ENCODE data around the gene CDK18. TPM values are rescaled to one million over a fixed set of nuclear protein-coding genes. Genes with fewer than 3 reads are reported as not detected.

The CDK18 gene
- total and polyA plus RNA-seq, 5 experiments from 2014 or later, result 0.32 to 6.1 (median 1.3) TPM

DNA sequence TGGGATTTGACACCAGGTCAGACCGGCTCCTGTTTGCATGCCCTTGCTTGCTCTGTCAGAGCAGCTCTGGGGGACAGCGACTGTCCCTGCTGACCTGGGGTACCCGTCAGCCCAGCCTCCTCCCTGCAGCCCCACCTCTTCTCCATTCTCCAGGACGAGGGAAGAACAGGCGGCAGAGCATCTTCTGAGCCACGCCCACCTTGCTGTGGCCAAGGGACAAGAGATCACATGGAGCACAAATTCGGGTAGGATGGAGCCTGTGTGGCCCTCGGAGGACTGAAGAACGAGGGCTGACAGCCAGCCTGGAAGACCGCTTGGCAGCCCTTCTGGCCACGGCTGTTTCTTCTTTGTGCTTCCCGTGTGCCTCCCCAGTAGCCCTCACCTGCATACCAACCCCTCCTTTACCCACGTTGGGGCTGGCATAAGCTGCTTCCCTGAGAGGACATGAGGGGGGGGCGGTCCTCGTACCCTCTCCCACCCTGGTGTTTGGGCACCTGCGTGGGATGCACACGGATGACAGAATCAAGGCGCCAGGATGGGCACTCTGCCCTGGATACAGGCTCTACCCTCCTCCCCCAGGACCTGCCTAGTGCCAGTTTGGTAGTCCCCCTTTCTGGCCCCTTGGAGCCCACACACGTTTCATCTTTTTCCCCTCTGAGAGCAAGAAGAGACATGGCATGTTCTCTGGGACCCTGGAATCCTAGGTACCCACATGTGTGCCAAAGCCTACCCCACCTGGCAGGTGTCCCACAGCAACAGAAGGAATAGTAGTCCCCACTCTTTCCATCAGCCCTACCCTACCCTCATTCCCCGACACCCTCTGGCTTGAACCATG lies 26.9 kb downstream of the CDK18 start:
- H3K27me3 Mint-ChIP-seq, result peaks cover 0 to 9% (median 2%) of the 10 kb centered on the region in 5 donors
- H3K27ac Mint-ChIP-seq, result peak overlapping the region in 2 of 10 donors; percentile 10 to 63
- H3K36me3 Mint-ChIP-seq, result no peaks in the 10 kb centered on the region
- H3K4me3 Mint-ChIP-seq, result no peak overlapping the region
- POLR2A ChIA-PET, result interaction anchor here (0.6 kb wide), 1 partner anchor 63 kb away, joined by 3 read pairs; no protein-coding TSS in a partner anchor
- H3K9me3 Mint-ChIP-seq, result no peaks in the 10 kb centered on the region
- peaks cover 0 to 9% (median 7%) of the 10 kb centered on the region in 4 donors for H3K4me1 Mint-ChIP-seq
- no peak for ATAC-seq
- DNase-seq, result no peak

DNA sequence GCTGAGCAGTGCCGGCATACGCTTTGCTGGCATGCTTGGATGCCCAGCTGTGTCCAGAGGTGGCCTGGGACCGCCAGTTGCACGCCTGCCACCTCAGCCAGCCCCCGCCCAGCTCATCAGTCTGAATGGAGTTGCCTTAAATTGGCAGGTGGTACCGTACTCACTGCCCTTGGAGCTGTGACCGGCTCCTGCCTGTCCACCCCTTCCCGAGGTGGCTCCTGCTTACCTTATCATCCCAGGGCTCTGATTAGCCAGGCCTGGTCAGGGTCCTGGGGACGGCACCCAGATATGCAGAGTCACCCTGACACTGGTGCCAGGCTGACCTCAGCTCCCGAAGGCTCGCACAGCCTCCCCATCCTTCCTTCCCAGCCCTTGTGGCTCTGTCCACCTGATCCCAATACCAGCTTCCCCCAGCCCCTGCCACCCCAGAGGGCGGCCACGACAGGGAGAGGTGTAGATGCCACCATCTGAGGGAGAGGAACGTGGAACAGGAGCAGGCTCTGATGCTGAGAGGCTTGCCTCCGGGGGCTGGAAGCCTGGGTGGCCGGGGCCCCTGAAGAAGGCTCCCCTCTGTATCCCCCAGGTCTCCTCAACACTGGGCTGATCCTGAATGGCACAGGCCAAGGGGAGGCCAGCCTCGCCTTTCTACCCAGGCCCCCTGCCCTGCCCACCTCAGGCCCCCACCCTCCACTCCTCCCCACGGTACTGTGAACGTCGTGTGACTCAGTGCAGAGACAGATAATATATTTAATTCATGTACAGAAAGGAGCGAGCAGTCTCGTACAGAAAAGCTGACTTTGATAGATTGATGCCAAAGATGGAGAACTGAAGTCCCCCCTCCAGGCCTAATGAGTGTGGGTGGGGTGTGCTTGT lies 27.8 kb downstream of the CDK18 start:
- H3K4me1 Mint-ChIP-seq, result peaks cover 1 to 16% (median 13%) of the 10 kb centered on the region in 4 donors
- H3K36me3 Mint-ChIP-seq, result no peaks in the 10 kb centered on the region
- H3K27me3 Mint-ChIP-seq, result peaks cover 0 to 17% (median 6%) of the 10 kb centered on the region in 5 donors
- peak overlapping the region in 1 of 10 donors; percentile 63 for H3K27ac Mint-ChIP-seq
- ATAC-seq, result no peak
- no peaks in the 10 kb centered on the region for H3K9me3 Mint-ChIP-seq
- DNase-seq, result no peak
- POLR2A ChIA-PET, result no interaction called here
- no peak overlapping the region for H3K4me3 Mint-ChIP-seq

DNA sequence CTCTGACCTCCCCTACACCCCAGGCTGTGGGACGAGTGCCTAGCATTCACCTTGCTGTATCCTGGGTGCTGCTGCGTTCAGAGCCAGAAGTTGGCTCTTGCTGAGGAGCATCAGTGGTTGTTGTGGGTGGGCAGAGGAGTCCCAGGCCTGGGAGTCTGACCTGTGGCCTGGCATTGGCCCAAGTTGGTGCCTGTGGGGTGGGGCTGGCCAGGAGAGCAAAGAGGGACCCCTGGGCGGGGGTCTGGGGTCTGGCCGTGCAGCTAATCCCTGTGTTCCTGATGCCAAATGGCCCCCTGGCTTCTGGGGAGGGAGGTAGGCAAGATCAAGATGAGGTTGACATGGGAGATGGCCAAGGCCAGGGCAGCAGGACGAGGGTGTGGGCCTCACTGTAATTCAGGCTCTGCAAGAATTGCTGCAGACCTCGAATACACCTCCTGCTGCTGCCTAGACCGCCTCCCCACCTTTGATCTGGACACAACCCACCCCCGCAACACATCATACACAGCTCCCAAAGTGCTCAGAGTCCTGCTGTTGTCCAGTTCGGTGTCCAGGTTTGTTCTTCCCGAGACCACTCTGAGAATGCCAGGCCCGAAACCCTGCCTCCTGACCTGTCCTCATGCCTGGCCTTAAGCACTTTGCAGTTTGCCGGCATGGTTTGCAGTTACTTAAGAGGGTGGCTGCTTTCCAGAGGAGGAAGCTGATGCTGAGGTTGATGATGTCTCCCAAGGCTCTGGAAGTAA lies 28.7 kb downstream of the CDK18 start:
- POLR2A ChIA-PET, result interaction anchor here (1.6 kb wide), 1 partner anchor 99 kb away, joined by 4 read pairs; the partner anchor contains the start of gene ELK4
- Mint-ChIP-seq H3K36me3 (no peaks in the 10 kb centered on the region), H3K27me3 (peaks cover 0 to 21% (median 6%) of the 10 kb centered on the region in 5 donors), H3K4me1 (peaks cover 2 to 16% (median 14%) of the 10 kb centered on the region in 4 donors), H3K27ac (peak overlapping the region in 3 of 10 donors; percentile 35 to 79 (median 51)), H3K9me3 (no peaks in the 10 kb centered on the region), H3K4me3 (no peak overlapping the region)
- DNase-seq, result no peak
- ATAC-seq, result no peak

DNA sequence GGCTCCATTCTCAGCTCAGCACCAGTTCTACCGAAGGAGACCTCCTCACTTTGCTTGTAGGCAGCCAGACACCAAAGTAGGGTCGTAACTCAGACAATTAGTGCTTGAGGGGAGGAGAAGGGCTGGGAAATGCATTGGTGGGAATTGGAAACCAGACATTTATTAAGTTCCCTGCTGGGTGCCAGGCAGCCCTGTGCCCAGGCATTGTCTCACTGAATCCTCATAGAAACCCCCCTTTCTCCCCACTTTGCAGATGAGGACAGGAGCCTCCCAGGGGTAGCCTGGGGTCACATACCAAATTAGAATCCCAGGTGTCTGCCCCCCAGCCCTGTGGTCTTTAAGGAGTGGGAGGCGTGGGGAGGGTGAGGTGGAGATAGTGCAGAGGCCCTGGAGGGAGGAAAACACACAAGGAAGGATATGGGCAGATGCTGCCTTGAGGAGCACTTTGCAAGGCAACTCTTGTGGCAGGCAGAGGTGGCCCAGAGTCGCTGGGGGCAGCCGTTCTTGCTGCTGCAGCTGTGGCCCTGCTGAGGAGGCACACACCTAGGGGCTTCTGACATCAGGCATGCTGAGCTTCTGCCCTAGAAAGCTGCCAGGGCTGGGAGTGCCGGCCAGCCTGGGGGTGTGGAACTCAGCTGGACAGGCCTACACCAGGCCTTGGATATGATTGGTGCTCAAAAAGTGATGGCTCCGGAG lies 29.4 kb downstream of the CDK18 start:
- Mint-ChIP-seq H3K4me3 (no peak overlapping the region), H3K36me3 (no peaks in the 10 kb centered on the region), H3K4me1 (peaks cover 2 to 16% (median 13%) of the 10 kb centered on the region in 4 donors), H3K27ac (peak overlapping the region in 2 of 10 donors; percentile 35 to 51), H3K9me3 (no peaks in the 10 kb centered on the region), H3K27me3 (peaks cover 0 to 21% (median 6%) of the 10 kb centered on the region in 5 donors)
- DNase-seq (no peak), ATAC-seq (no peak)
- POLR2A ChIA-PET, result interaction anchor here (1.6 kb wide), 1 partner anchor 98 kb away, joined by 4 read pairs; the partner anchor contains the start of gene ELK4

DNA sequence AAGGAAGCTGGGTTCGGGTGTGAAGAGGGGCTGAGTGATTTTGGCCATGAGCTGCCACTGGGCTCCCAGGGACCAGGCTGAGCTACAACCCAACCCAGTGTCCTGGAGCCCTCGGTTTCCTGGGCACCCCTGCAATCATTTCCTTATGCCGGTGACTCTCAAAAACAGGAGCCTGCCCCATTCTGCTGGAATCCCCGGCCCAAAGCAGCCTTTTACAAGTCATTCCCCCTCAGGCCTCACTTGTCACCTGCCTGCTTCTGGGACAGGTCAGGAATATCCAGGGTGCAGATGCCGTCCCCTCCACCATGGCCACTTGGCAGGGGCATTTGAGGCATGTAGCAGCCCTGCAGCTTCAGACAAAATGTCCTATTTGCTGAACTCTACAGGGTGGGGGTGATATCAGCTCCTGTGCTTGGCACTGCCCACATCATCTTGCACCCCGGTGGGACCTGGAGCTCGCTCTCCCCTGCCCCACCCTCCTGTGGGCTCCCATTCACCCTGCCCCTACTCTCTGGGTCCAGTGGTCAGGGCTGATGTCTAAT lies 30.0 kb downstream of the CDK18 start:
- H3K4me1 Mint-ChIP-seq, result peaks cover 2 to 10% (median 9%) of the 10 kb centered on the region in 4 donors
- no peak for DNase-seq
- no peak for ATAC-seq
- POLR2A ChIA-PET, result interaction anchor here (1.6 kb wide), 1 partner anchor 98 kb away, joined by 4 read pairs; the partner anchor contains the start of gene ELK4
- H3K4me3 Mint-ChIP-seq, result no peak overlapping the region
- H3K27me3 Mint-ChIP-seq, result peaks cover 0 to 24% (median 6%) of the 10 kb centered on the region in 5 donors
- no peaks in the 10 kb centered on the region for H3K9me3 Mint-ChIP-seq
- no peak overlapping the region for H3K27ac Mint-ChIP-seq
- H3K36me3 Mint-ChIP-seq, result no peaks in the 10 kb centered on the region

DNA sequence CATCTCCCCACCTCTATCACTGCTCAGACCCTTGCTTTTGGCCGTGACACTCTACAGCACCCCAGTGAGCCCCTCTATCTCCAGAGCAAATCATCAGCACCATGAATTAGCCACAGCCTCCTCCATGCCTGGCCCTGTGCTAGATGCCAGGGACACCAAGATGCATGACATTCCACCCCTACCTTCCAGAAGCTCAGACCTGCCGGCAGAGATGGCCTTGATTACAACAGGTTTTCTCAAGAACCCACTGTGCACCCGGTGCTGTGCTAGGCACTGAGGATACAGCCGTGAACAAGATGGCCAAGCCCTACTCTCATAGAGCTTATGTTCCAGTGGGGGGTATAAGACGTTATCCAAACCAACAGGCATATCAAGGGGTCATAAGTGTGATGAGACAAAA lies 30.6 kb downstream of the CDK18 start:
- peaks cover 0 to 28% (median 6%) of the 10 kb centered on the region in 5 donors for H3K27me3 Mint-ChIP-seq
- H3K36me3 Mint-ChIP-seq, result no peaks in the 10 kb centered on the region
- no peak overlapping the region for H3K4me3 Mint-ChIP-seq
- peak overlapping the region in 1 of 10 donors; percentile 6 for H3K27ac Mint-ChIP-seq
- H3K9me3 Mint-ChIP-seq, result no peaks in the 10 kb centered on the region
- no peak for ATAC-seq
- DNase-seq, result no peak
- H3K4me1 Mint-ChIP-seq, result peaks cover 2 to 8% (median 6%) of the 10 kb centered on the region in 4 donors
- POLR2A ChIA-PET, result no interaction called here

DNA sequence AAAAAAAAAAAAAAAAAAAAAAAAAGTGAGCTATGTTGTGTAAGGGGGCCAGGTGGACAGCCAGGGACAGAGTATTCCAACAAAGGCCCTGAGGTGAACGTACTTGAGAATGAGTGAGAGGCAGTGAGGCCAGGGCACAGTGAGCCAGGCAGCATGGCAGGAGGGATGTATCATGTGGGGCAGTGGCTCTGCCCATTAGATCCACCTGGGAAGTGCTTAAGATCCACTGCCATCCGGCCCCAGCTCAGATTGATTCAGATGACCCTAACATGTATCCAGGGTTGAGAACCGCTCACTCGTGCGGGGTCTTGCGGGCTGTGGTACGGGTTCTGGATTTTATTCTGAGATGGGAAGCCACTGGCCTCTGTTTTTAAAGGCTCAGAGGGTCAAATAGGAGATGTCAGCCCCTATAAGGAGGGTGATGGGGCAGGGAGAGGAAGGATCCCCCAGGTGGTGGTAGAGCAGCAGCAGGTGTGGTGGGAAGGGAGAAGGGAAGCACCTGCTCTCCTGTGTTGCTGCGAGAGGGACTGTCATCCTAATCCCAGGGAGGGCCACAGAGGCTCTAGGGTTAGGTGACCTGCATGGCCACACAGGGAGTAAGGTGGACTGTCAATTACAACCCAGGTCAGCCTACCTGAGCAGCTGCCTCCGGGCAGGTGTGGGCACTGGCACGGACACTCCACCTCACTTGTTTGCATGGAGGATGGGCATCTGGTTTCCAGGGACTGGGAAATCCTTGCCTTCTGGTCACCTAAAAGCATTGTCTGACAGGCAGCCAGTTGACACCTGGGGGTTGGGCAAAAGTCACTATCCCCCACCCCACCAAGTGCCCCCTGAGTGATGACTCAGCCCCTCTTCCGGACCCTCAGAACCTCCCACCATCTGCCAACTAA lies 31.6 kb downstream of the CDK18 start:
- H3K36me3 Mint-ChIP-seq, result no peaks in the 10 kb centered on the region
- POLR2A ChIA-PET, result no interaction called here
- H3K27ac Mint-ChIP-seq, result no peak overlapping the region
- ATAC-seq, result no peak
- no peaks in the 10 kb centered on the region for H3K9me3 Mint-ChIP-seq
- H3K4me1 Mint-ChIP-seq, result peaks cover 2 to 8% (median 6%) of the 10 kb centered on the region in 4 donors
- H3K4me3 Mint-ChIP-seq, result no peak overlapping the region
- peaks cover 0 to 31% (median 6%) of the 10 kb centered on the region in 5 donors for H3K27me3 Mint-ChIP-seq
- DNase-seq, result no peak

DNA sequence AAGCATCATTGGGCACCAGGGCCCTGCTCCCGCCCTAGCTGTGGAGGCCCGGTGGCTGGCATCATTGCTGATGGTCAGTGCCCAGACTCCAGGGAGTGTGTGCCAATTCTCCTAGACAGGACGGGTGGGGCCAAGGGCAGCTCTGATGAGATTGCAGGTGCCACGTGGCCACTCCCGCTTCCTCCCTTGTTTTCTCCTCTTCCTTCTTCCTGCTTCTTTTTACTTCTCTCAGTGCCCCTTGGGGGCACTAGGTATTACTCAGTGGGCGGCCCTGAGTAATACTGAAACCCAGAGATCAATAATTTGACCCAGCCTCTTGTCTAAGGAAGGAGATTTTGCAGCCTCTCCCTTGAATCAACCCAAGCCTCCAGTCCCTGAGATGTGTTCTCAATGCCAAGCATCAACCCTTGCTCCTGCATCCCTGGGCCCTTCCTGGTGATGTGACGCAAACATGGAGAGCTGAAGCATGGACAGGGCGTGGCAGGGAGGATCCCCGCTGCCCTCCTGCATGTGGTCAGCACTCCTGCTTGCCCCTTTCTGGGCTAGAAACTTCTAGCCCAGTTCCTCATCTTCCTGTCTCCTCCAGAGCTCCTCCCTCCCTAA lies 32.4 kb downstream of the CDK18 start:
- Mint-ChIP-seq H3K27me3 (peaks cover 4 to 38% (median 13%) of the 10 kb centered on the region in 5 donors), H3K27ac (no peak overlapping the region), H3K4me3 (no peak overlapping the region), H3K36me3 (no peaks in the 10 kb centered on the region), H3K4me1 (peaks cover 2 to 8% (median 6%) of the 10 kb centered on the region in 4 donors), H3K9me3 (no peaks in the 10 kb centered on the region)
- ATAC-seq, result no peak
- no peak for DNase-seq
- POLR2A ChIA-PET, result no interaction called here

DNA sequence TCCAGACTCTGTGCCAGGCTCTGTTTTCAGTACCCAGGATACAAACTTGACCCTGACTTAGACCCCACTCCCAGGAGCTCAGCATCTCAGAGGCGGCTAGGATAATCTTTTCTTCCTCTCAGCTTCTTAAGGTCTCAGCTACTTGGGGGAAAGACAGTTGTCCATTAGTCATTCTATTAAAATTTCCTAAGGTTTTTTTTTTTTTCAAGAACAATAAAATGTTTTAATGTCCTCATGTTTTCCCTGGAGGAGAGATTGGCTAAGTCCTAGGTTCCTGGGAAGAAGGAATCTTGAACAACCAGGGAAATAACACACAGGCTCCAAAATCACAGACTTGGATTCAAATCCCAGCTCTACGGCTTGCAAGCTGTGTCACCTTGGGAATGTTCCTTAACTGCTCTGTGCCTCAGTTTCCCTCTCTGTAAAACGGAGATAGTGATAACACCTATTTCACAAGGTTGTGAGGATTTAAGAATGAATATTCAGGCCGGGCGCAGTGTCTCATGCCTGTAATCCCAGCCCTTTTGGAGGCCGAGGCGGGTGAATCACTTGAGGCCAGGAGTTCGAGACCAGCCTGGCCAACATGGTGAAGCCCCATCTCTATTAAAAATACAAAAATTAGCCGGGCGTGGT lies 33.0 kb downstream of the CDK18 start:
- DNase-seq (no peak), ATAC-seq (no peak)
- H3K4me3 Mint-ChIP-seq, result peak overlapping the region in 1 of 10 donors; percentile 33
- H3K9me3 Mint-ChIP-seq, result no peaks in the 10 kb centered on the region
- H3K4me1 Mint-ChIP-seq, result peaks cover 2 to 8% (median 6%) of the 10 kb centered on the region in 4 donors
- peaks cover 6 to 45% (median 19%) of the 10 kb centered on the region in 5 donors for H3K27me3 Mint-ChIP-seq
- POLR2A ChIA-PET, result no interaction called here
- H3K36me3 Mint-ChIP-seq, result no peaks in the 10 kb centered on the region
- no peak overlapping the region for H3K27ac Mint-ChIP-seq

DNA sequence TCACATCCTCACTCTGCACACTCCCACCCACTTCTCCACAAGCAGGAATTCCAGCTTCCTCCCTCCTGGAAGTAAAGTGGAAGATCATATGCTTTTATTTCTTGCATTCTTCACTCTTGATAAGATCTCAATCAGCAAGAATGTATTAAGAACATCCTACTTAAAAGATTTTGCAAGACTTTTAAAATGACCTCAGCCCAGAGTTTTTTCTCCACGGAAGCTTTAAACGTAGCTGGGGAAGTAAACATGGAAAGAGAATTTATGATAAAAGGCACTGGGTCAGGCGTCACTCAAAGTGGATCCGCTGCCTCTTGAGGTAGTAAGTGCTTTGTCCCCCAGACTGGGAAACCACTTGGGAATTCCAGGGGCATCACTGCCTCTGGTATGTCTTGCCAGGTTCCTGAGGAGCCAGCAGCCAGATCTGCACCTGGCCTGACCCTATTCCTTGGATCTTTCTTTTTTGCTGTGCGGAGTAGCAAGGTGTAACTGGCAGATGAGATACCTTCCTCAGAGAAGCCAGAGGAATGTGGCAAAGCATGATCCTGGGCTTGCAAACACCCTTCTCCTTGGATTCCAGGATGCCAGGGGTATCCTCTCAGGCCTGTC lies 33.9 kb downstream of the CDK18 start:
- POLR2A ChIA-PET, result no interaction called here

More for the DNA sequence above, 33.9 kb downstream of the CDK18 start:
- Mint-ChIP-seq H3K4me3 (no peak overlapping the region), H3K36me3 (no peaks in the 10 kb centered on the region), H3K4me1 (peaks cover 2 to 8% (median 7%) of the 10 kb centered on the region in 4 donors), H3K27ac (no peak overlapping the region), H3K27me3 (peaks cover 6 to 48% (median 25%) of the 10 kb centered on the region in 5 donors), H3K9me3 (no peaks in the 10 kb centered on the region)
- no peak for DNase-seq
- ATAC-seq, result no peak

Data from naive thymus-derived CD8-positive, alpha-beta T cell (primary cell).